Measurements from ENCODE around the gene POLRMT.
A peak's percentile ranks its signal among the peaks of the same experiment; 100 is the strongest.

POLRMT gene

DNA sequence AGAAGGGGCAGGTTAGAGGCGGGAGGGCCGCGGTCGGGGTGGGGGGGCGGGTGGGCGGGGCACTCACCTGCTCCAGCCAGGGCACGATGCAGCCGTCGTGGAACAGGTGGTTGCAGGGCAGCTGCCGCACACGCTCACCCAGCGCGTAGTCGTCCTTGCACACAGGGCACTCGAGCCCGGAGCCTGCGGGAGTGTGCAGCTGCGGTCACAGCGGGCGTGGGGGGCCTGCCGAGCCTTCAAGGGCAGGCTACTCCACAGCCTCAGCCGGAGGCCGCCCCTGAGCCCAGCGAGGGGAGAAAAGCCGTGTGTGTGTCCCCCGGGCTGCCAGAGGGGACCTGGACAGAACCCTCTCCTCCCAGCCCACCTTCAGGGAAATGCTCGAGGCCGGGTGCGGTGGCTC is 15.0 kb upstream of the POLRMT start:
- TF ChIP-seq BCL11B (tag by site-specific recombination; IDR thresholded peaks at IDR 0.05; ENCODE audit: low read depth), result 0 out of 2 replicates have a peak, but pooled peaks have one; percentile 50
- no peak for TF ChIP-seq HOXD13 (CRISPR knock-in tag; IDR thresholded peaks at IDR 0.05; ENCODE audit: borderline replicate concordance)
- H3K4me1 ChIP-seq (ENCODE audit: control insufficient read depth, insufficient read depth, low read length), result no peaks in the 10 kb centered on the region
- CTCF ChIA-PET, result no interaction called here
- no peak overlapping the region for H3K4me3 ChIP-seq (ENCODE audit: low read depth, low read length)
- no peaks in the 10 kb centered on the region for H3K9me3 ChIP-seq (ENCODE audit: control insufficient read depth, insufficient read depth, low read depth, low read length)
- POLR2A ChIA-PET, result no interaction called here
- H3K27ac ChIP-seq (ENCODE audit: extremely low read depth, low read depth, low read length), result no peak overlapping the region
- H3K36me3 ChIP-seq (ENCODE audit: control insufficient read depth in 2 of 2, insufficient read depth in 1 of 2, low read length in 2 of 2), result peaks cover 5 to 73% of the 10 kb centered on the region in 2 experiments; a peak in 2 of 3 replicates

DNA sequence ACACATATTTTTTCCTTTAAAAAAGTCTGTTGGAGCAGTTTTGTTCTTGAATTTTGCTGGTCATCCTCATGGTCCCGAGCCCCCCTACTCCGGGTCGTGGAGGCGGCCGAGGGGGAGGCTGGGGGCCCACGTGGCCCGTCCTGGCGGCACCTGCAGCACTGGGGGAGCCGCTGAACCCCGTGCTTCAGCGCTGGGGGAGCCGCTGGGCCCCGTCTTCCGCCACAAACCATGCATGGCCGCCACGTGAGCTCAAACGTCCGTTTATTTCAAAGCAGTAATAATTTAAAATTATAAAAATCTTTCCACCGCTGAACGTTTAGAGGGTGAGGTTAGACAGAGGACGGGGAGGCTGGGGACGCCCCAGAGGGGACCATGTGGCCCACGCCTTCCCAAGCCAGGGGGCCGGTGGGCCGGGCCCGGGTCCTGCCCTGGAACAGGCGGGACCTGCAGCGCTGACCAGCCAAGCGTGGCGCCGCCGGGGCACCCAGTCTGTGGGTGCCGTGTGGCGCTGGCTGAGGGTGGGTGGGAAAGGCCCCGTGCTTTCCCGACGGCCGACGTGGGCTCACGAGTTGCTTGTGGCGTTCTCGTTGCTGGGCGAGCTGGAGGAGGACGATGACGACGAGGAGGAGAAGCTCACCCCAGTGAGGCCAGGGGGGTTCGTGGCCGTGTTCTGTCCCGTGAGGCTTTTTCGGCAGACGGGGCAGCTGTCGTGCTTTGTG is 14.4 kb upstream of the POLRMT start:
- no peak for TF ChIP-seq ZNF324 (tag by site-specific recombination; IDR thresholded peaks at IDR 0.05)
- no peak for TF ChIP-seq ZNF664 (tag by site-specific recombination; IDR thresholded peaks at IDR 0.05)
- no peak for TF ChIP-seq ZNF174 (tag by site-specific recombination; IDR thresholded peaks at IDR 0.05)
- no peak for TF ChIP-seq ZNF677 (tag by site-specific recombination; IDR thresholded peaks at IDR 0.05)
- no peak for TF ChIP-seq ZNF133 (tag by site-specific recombination; IDR thresholded peaks at IDR 0.05)
- TF ChIP-seq, protein P1, sequence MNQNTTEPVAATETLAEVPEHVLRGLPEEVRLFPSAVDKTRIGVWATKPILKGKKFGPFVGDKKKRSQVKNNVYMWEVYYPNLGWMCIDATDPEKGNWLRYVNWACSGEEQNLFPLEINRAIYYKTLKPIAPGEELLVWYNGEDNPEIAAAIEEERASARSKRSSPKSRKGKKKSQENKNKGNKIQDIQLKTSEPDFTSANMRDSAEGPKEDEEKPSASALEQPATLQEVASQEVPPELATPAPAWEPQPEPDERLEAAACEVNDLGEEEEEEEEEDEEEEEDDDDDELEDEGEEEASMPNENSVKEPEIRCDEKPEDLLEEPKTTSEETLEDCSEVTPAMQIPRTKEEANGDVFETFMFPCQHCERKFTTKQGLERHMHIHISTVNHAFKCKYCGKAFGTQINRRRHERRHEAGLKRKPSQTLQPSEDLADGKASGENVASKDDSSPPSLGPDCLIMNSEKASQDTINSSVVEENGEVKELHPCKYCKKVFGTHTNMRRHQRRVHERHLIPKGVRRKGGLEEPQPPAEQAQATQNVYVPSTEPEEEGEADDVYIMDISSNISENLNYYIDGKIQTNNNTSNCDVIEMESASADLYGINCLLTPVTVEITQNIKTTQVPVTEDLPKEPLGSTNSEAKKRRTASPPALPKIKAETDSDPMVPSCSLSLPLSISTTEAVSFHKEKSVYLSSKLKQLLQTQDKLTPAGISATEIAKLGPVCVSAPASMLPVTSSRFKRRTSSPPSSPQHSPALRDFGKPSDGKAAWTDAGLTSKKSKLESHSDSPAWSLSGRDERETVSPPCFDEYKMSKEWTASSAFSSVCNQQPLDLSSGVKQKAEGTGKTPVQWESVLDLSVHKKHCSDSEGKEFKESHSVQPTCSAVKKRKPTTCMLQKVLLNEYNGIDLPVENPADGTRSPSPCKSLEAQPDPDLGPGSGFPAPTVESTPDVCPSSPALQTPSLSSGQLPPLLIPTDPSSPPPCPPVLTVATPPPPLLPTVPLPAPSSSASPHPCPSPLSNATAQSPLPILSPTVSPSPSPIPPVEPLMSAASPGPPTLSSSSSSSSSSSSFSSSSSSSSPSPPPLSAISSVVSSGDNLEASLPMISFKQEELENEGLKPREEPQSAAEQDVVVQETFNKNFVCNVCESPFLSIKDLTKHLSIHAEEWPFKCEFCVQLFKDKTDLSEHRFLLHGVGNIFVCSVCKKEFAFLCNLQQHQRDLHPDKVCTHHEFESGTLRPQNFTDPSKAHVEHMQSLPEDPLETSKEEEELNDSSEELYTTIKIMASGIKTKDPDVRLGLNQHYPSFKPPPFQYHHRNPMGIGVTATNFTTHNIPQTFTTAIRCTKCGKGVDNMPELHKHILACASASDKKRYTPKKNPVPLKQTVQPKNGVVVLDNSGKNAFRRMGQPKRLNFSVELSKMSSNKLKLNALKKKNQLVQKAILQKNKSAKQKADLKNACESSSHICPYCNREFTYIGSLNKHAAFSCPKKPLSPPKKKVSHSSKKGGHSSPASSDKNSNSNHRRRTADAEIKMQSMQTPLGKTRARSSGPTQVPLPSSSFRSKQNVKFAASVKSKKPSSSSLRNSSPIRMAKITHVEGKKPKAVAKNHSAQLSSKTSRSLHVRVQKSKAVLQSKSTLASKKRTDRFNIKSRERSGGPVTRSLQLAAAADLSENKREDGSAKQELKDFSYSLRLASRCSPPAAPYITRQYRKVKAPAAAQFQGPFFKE (tag by site-specific recombination; IDR thresholded peaks at IDR 0.05; ENCODE audit: borderline replicate concordance), result no peak
- TF ChIP-seq, protein P2, sequence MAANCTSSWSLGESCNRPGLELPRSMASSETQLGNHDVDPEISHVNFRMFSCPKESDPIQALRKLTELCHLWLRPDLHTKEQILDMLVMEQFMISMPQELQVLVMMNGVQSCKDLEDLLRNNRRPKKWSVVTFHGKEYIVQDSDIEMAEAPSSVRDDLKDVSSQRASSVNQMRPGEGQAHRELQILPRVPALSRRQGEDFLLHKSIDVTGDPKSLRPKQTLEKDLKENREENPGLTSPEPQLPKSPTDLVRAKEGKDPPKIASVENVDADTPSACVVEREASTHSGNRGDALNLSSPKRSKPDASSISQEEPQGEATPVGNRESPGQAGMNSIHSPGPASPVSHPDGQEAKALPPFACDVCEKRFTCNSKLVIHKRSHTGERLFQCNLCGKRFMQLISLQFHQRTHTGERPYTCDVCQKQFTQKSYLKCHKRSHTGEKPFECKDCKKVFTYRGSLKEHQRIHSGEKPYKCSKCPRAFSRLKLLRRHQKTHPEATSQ (tag by site-specific recombination; IDR thresholded peaks at IDR 0.05), result no peak
- no peak for TF ChIP-seq ZNF768 (tag by site-specific recombination; IDR thresholded peaks at IDR 0.05)
- TF ChIP-seq, protein P3, sequence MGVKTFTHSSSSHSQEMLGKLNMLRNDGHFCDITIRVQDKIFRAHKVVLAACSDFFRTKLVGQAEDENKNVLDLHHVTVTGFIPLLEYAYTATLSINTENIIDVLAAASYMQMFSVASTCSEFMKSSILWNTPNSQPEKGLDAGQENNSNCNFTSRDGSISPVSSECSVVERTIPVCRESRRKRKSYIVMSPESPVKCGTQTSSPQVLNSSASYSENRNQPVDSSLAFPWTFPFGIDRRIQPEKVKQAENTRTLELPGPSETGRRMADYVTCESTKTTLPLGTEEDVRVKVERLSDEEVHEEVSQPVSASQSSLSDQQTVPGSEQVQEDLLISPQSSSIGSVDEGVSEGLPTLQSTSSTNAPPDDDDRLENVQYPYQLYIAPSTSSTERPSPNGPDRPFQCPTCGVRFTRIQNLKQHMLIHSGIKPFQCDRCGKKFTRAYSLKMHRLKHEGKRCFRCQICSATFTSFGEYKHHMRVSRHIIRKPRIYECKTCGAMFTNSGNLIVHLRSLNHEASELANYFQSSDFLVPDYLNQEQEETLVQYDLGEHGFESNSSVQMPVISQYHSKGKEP (tag by site-specific recombination; IDR thresholded peaks at IDR 0.05), result no peak
- TF ChIP-seq, protein P4, sequence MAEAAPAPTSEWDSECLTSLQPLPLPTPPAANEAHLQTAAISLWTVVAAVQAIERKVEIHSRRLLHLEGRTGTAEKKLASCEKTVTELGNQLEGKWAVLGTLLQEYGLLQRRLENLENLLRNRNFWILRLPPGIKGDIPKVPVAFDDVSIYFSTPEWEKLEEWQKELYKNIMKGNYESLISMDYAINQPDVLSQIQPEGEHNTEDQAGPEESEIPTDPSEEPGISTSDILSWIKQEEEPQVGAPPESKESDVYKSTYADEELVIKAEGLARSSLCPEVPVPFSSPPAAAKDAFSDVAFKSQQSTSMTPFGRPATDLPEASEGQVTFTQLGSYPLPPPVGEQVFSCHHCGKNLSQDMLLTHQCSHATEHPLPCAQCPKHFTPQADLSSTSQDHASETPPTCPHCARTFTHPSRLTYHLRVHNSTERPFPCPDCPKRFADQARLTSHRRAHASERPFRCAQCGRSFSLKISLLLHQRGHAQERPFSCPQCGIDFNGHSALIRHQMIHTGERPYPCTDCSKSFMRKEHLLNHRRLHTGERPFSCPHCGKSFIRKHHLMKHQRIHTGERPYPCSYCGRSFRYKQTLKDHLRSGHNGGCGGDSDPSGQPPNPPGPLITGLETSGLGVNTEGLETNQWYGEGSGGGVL (tag by site-specific recombination; IDR thresholded peaks at IDR 0.05), result no peak
- TF ChIP-seq ZSCAN16 (tag by site-specific recombination; IDR thresholded peaks at IDR 0.05), result no peak
- no peak for TF ChIP-seq ZNF548 (tag by site-specific recombination; IDR thresholded peaks at IDR 0.05)
- TF ChIP-seq REPIN1 (tag by site-specific recombination; IDR thresholded peaks at IDR 0.05; ENCODE audit: low read depth), result no peak
- no peak for TF ChIP-seq ZNF785 (tag by site-specific recombination; IDR thresholded peaks at IDR 0.05)
- POLR2A ChIA-PET, result no interaction called here
- H3K27ac ChIP-seq (ENCODE audit: extremely low read depth, low read depth, low read length), result no peak overlapping the region
- H3K4me1 ChIP-seq (ENCODE audit: control insufficient read depth, insufficient read depth, low read length), result no peaks in the 10 kb centered on the region
- H3K4me3 ChIP-seq (ENCODE audit: low read depth, low read length), result no peak overlapping the region
- H3K9me3 ChIP-seq (ENCODE audit: control insufficient read depth, insufficient read depth, low read depth, low read length), result no peaks in the 10 kb centered on the region
- CTCF ChIA-PET, result no interaction called here
- peaks cover 5 to 67% of the 10 kb centered on the region in 2 experiments; a peak in 2 of 3 replicates for H3K36me3 ChIP-seq (ENCODE audit: control insufficient read depth in 2 of 2, insufficient read depth in 1 of 2, low read length in 2 of 2)
